ENCODE measurements around the gene RNU5B-1.

RNU5B-1 gene

DNA sequence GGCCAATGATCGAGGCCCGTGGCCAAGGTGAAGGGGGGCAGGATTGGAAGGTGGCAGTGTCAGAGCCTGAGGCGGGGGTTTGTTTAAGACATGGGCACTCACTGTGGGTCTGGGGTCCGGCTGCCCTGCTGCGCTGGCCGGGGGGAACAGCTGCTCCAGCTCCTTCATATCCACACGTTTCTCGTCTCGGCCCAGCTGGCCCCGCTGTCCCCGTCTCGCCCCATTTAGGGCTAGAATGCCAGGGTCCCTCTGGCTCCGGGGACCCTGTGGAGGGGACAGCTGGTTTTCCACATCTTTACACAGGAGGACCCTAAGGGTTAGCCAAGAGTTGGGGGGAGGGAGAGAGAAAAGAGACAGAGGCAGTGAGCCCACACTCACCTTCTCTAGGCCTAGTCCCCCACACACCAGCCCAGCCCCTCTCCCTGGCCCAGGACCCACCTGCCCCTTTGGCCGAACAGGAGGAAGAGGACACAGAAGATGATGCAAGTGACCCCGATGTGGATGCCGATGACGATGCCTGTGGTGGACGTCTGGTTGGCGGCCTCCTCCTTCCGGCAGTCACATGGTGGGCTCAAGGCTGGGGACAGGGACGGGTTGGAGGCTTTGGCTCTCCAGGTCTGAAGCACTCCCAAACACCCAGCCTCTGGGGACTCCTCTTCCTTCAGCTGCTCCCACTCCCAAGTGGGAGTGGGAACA, 25.0 kb downstream of the RNU5B-1 start:
- no peak for DNase-seq

DNA sequence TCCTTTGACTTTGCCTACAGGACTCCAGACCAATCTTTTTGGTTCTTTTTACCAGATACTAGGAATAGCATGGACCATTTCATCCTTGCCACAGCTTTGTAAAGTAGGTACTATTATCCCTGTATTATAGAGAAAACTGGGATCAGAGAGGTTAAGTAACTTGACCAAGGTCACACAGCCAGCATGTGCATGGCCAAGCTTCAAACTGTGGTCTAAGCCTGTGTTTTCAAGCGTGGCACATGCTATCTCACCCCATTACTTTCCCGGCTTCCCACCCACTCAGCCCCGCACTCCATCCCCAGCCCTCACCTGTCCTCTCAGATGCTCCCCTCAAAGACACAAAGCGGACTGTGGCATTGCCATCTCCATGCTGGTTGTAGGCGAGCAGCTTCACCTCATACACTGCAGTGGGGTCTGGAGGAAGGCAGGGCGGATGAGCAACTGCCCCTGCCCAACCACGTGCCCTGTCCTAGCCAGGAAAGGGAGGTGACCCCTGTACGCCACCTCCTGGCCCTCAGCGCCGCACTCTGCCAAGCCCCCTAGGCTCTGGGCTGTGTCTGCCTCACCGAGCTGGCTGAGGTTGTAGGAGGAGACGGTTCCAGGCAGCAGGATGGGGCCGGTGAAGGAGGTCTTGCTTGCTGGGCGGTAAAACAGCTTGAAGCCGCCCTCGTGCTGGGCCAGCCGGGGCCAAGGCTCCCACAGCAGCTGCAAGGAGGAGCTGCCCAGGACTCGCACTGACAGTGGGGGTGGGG, 25.7 kb downstream of the RNU5B-1 start:
- no peak for DNase-seq

DNA sequence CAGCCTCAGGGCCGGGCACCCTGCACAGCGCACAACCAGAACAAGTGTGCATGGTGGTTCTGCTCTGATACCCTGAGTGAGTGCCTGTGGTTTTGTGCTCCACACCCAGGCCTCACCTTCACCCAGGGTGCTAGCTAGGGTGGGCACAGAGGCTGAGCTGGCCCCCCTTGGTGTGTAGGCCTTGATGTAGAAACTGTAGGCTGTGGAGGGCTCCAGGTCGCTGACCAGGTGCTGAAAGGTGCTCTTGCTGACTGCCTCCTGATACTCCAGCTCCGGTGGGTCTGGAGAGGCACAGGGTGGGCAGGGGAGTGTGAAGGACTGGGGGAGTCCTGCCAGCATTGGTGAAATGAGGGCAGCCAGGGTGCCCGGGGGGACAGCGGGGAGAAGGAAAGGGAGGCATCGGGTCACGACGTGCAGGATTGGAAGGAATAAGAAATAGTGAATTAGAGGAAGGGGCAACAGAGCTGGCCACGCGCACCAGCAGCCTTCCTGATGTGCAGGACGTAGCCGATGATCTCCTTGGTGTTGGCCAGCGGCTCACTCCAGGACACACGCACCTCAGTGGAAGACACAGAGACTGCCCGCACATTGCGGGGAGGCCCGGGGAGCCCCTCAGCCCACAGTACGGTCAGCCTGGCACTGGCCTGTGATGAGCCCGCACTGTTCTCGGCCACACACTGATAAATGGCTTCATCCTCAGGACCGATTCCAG, 26.6 kb downstream of the RNU5B-1 start:
- DNase-seq = no peak

GRCh38 chr15:65331811-65332210, 27.3 kb downstream of the RNU5B-1 start:
- no peak for DNase-seq

DNA sequence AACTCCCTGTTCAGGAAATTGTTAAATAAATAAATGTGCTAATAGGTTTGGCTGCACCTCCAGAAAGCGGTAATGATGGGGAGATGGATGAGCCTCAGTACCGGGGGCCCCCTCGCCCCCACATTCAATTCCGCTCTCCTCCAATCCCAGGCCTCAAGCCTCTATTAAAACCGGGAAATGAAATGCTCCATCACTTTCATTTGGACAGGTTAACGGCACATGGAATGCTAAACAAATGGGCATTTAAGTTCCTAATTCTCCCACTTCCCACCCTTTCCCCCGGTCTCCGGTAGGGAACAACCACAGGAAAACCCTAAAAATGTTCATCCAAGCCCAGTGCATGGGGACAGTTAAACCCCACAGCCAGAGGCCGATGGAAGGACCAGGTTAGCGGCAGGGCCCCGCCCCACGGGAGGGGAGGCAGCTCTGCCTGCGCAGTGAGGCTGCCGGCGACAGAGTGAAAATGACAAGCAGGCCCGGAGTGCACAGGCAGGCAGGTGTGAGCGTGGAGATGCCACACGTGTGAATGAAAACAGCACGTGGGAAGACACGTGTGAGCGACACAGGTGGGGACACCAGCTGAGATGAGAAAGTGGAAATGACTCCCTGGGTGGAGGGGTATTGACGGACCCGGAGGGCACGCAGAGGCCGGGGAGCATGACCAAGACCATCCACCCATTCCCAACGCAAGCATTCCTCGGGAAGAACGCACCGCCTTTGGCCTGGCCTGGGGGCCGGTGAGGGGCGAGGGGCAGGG, 28.1 kb downstream of the RNU5B-1 start:
- DNase-seq = no peak

DNA sequence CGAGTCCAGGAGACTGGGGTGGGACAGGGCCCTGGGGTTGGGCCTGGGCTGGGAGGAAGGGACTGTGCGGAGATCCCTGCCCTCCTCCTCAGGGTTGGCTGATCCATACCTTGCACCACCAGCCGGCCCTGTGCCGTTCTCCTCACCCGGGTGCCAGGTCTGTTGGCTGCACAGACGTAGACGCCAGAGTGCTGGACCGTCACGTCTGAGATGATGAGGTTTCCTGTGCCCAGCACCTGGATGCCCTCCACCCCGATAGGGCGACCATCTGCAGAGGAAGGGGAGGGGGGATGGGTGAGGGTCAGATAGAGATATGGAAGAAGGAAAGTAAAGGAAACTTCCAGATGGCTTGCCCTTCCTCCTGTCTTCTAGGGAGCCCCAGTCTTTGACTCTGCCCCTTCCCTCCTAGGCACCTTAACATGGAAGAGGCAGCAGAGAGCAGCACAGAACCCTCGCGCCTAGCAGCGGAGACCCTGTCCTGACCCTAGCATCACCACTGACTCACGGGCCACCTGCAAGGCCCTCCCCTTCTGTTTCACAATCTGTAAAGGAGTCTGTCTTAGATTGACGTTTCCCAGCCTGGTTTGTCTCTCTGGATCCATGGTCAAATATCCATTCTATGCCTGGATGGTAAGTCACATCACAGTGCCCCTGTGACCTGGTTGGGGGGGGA, 28.8 kb downstream of the RNU5B-1 start:
- DNase-seq = no peak

DNA sequence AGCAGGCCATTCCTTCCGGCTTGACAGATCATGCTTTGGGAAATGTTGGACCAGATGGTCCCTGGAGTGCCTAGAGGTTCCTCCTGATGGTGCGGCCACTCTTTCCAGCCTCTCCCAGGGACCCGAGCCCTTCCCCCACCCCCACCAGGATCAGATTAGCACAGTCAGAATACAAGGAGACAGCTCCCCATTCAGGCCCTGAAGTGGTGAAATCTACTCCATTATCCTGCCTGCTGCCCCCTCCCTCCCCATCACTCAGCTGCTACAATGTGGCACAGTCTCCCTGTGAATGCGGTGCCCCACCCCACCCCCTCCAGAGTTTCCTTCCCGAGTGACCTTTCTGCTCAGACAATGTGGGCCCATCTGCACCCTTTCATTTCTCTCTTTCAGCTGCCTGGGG, 29.4 kb downstream of the RNU5B-1 start:
- no peak for DNase-seq

DNA sequence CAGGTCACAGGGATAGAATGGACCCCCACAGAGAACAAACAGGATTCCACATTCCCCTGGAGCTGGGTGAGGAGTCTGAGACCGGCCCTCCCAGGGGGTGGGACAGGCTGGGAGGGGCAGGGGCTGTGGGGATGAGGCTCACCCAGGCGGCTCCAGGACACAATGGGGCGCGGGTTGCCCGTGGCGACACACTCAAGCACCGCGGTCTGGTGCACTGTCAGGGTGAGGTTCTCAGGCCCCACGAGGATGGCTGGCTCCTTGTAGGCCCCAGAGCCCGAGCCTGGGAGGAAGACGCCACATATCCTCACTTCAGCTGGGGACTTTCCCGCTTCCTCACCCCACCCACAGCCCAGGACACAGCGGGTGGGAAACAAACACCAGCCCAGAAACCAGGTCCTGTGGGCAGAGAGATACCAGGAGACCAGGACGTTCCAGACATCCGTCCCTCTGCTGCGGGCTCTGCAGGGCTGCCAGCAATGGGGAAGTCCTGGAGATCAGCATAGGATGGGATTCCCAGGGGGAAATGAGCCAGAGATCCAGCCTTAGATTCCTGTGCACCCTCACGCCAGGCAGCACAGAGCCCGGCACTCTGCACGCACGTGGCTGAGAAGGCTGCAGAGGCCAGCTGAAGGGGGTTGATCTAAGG, 30.2 kb downstream of the RNU5B-1 start:
- DNase-seq = no peak

- DNase-seq = no peak
These were observed 31.0 kb downstream of the RNU5B-1 start for GRCh38 chr15:65335278-65336055.

DNA sequence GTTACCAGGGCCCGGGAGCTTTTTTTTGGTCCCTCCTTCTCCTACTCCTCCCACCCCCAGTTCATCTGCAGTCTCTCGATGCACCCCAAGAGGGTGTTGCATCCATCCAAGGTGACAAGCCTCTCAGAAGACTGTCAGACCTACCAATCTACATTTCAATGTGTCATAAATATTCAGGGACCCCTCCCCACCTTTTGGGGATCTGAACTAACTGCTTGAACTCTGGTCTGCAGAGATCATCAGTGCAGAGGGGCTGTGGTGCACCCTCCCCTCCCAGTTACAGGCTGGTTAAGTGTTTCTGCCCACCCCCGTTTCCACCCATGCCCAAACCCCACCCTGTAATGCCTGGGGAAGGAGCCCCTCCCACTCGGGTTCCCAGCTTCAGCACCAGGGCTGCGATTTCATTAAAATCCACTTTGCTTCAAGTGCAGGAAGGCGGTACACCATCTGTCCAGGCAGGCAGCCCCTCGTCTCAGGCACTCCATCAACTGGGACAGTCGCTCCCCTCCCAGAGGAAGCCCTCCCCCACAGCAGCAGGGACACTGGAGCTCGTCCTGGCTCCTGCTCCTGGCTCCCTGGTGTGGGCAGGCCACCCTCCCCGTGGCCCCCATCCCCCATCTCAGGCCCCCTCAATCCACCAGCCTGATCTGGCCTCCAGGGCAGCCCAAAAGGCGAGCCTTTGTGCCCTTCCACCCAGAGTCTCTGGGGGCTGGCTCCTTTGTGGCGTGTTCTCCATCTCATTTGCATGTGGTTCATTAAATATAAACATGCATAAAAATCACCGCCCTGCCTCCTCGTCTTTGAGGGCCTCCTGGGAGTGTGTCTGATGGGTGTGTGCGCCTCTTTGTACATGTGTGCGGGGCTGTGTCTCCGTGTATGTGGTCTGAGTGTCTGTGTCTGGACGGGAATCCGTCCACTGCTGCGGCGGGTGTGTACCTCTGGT, 32.3 kb downstream of the RNU5B-1 start:
- no peak for DNase-seq

DNA sequence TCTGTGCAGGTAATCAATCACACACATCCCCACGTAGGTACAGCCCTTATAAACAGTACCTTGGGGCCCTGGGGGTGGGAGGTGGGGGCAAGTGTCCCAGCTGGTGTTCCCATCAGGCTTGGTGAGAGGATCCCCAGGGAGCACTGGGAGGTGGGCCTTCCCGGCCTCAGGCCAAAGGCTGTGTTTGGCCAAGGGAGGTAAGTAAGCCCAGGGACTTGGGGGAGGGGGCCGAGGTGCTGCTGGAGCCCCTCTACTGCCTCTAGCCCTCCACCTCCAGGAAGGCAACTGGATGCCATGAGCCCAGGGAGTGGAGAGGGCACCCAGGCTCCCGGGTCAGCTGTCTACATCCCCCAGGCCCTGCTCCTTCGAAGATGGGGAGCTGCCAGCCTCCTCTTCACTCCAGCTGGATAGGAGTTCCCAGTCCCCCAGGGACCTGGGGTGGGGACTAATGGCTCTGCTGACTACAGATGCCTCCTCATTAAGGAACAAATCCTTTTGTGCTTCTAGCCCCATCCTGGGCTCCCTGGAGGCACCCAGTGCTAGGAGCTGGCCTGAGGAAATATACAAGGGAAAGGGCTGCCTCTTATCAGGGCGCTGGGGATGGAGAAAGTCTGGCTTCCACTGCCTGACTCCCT, 33.1 kb downstream of the RNU5B-1 start:
- no peak for DNase-seq

DNA sequence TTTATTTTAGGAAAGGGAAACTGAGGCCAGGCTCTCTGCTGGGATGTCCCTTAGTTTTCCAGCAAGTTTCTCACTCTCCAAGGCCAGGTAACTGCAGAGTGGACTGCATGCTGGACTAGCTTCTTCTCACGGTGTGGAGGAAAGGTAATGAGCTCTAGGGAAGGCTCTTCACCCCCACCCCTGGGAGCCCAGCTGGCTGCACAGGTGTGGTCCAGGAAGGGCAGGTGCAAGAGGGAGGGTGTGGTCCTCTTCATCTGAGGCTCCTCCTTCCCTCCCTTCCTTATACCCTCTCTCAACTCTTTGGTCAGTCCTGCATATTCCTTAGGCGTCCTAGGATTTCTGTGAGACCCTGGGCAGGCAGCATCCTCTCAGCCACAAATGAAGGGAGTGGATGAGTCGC, 33.9 kb downstream of the RNU5B-1 start:
- no peak for DNase-seq

DNA sequence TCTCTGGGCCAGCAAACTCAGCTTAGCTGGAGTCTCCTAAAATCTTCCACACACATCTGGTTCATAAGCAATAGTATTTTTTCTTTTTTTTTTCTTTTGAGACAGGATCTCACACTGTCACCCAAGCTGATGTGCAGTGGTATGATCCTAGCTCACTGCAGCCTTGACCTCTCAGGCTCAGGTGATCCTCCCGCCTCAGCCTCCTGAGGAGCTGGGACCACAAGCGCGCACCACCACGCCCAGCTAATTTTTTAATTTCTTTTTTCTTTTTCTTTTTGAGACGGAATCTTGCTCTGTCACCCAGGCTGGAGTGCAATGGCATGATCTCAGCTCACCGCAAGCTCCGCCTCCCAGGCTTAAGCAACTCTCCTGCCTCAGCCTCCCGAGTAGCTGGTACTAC, 34.3 kb downstream of the RNU5B-1 start:
- DNase-seq = no peak

- DNase-seq = no peak
These were observed 34.9 kb downstream of the RNU5B-1 start for GRCh38 chr15:65339416-65339815.

GRCh38 chr15:65339920-65340319, 35.4 kb downstream of the RNU5B-1 start:
- DNase-seq = no peak

GRCh38 chr15:65342493-65342892, 38.0 kb downstream of the RNU5B-1 start:
- no peak for DNase-seq

DNA sequence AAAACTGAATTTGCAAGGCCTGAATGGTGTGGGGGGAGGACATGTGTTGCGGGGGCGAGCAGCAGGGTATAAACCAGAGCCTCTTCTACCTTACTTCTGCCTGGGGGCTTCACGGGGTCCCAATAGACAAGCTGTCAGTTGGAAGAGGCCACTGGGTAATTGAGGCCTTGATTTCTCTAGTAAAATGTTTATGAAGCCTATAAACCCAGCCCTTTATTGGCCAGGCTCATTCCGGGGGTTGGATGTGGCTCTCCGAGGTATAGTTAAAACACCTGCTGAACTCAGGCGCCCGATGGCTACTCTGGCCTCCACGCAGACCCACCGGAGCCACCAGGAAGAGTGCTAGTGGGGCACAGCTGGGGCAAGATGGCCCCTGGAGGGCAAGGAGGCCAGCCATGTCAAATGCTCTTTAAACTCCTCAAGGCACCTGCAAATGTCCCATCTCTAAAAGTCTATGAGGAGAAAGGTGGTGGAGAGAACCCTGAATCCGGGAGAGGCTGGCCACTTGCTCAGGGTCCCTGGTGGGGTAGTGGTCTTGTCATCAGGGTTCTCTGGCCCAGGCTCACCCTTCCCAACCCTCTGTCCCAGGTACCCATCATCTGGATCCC, 39.0 kb downstream of the RNU5B-1 start:
- DNase-seq = no peak

- no peak for DNase-seq
These were observed 39.9 kb downstream of the RNU5B-1 start for GRCh38 chr15:65344214-65344913.

DNA sequence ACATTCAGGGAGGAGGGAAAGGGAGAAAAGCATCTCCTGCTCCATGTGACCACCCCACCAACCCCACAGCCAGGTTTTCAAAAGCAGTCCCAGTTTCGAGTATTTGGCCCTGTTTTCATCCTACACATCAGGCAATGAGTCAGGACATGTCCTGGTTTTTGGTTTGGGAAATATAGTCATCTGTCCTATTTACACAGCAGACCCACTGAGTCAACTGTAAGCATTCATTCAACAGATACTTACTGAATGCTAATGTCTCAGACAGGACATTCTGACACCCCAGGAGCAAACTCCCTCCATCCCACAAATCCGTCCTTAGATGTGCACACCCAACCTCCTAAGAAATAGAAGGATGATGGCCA, 40.4 kb downstream of the RNU5B-1 start:
- DNase-seq = no peak
